ENCODE results near the gene NFATC2.

The NFATC2 gene

DNA sequence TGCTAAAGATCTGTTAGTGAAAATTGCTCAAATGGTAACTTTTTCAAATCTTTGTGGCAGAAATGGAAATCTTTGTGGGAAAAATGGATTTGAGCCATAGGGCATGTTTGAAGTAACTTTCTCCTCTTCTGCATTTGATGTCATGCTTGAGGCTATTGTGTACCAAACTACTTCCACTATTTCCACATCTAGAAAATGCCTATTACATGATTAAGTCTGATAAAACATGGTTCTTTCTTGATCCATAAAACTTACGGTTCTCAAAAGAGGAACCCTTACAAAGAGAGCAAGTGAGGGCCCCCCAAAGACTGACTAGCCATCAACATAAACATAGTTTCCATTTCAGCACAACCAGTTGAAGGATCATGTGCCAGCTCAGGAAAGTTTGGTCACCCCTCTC lies 150.6 kb downstream of the NFATC2 start:
- no peak for DNase-seq (ENCODE audit: low read depth in 2 of 2)

DNA sequence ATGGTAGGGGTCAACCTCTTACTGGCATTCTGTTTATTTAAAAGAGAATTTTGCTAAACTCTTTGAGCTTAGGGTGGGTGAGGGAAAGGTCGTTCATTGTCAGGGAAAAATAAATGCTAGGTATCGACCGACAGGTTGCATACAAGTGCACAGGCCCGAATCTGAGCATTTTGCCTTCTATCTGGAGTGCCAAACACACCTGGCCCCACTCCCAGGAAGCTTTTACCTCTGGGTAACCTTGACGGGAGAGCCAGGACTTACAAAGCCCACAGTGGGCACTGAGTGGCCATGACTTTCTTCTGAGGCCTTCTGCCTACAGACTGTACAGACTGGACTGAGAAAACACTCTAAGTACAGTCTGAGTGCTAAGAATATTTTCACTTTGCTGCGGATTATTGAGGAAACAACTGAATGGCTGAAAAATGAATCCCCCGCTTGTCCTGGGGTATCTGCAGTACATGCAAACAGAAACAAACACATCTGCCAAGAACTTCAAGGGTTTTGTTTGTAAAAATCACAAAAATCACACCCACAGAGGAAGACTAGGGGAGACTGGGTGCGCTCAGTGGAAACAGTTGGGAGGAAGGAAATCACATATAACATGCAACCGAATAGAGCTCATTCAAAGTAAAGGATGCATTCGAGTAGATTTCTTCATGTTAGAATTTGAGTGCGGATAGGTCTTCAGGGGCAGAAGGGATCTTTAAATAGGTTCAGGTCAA lies 152.8 kb downstream of the NFATC2 start:
- no peak for DNase-seq (ENCODE audit: low read depth in 2 of 2)

DNA sequence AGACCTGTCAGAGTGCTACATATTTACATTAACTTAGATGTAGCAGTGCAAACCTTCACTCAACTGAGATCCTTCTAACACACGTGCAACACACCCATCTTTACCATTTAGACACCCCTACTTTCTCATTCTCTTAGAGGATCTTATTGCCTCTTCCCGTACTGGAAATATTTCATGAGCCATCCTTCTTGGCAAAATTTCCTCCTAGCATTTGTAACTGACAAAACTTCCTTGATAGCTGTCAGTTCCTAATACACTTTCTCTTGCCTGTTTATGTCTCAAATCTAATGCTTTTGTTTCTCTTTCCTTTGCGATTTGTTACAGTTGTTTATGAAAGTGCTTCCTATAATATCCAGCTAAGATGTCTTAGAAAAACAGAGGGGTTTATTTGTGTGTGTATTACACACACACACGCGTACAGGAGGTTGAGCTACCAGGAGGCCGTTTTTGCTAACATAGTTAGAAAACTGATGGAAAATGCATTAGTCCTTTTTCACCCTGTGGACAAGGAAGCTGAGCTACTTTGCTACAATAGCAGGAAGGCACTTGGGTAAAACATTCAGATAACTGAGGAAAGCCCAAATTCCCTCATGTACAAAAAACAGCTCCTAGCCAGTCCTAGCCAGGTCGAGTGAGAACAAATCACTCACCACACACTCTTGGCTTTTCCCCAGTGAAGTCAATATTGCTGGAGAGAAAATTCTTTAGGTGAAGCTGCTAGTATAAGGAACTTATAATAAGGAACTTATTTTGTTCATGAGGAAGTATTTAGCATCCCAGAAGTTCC lies 153.6 kb downstream of the NFATC2 start:
- no peak for DNase-seq (ENCODE audit: low read depth in 2 of 2)

GRCh38 chr20:51388227-51388626 lies 154.3 kb downstream of the NFATC2 start:
- DNase-seq (ENCODE audit: low read depth in 2 of 2), result no peak

- no peak for DNase-seq (ENCODE audit: low read depth in 2 of 2)
These were observed 155.2 kb downstream of the NFATC2 start for GRCh38 chr20:51387125-51387875.

DNA sequence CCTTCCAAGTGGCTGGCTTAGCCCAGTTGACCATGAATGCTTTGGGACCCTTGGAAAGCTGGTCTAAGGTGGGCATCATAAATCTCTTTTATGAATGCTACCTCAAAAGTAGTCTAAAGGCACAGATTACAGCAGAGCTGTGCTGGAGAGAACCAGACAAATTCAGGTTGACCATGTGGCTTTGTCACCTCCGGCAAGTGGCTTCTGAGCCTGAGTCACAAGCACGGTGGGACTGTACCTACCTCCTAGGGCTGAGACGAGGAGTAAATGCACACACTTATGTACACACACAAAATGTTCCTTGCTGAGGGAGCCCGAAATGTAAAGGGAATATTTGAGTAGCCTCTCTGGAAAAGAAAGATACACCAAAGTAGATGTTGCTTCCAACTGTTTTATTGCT lies 155.9 kb downstream of the NFATC2 start:
- peak in 1 of 2 donors; percentile 21 for DNase-seq (ENCODE audit: low read depth in 2 of 2)

DNA sequence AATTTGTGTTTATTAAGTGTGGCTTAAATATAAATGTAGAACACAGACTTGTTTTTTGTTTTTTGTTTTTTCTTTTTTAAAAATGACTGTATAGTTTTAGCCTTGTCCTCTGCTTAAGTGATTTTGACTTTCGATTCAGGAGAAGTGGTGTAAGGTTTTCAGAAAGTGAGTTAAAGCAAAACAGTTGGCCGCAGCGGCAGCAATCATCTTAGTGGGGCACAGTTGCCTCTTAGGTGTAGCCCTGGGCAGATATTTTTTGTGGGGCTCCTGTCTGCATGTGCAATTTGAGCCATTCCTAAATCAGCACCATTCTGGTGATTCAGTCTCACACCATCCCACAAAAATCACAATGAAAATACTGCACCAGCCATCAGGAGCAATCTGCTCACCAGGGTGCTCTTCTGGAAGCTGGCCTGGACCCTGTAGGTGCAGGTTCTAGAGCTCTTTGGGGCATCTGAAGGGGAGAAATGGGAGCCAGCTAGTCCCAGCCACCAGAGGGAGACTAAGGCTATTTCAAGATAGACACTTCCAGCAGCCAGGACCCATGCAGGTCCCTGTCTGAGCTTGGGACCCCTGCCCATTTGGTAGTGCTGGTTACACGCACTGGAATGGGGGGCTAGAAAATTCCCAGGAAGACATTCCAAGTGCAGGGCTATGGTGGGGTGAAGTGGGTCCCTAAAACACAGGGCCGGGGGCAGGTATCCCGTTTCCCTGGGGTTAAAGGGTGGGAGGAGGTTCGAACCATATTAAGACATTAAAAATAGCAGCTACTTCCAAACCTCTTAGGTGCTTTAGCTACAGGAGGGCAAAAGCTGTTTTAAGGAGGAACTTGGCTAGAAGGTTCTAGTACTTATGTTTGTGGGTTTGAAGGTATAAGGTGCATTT lies 156.6 kb downstream of the NFATC2 start:
- DNase-seq (ENCODE audit: low read depth in 2 of 2), result no peak

- DNase-seq (ENCODE audit: low read depth in 2 of 2), result no peak
These were observed 157.6 kb downstream of the NFATC2 start for GRCh38 chr20:51384875-51385274.

GRCh38 chr20:51383891-51384510 lies 158.5 kb downstream of the NFATC2 start:
- no peak for DNase-seq (ENCODE audit: low read depth in 2 of 2)

DNA sequence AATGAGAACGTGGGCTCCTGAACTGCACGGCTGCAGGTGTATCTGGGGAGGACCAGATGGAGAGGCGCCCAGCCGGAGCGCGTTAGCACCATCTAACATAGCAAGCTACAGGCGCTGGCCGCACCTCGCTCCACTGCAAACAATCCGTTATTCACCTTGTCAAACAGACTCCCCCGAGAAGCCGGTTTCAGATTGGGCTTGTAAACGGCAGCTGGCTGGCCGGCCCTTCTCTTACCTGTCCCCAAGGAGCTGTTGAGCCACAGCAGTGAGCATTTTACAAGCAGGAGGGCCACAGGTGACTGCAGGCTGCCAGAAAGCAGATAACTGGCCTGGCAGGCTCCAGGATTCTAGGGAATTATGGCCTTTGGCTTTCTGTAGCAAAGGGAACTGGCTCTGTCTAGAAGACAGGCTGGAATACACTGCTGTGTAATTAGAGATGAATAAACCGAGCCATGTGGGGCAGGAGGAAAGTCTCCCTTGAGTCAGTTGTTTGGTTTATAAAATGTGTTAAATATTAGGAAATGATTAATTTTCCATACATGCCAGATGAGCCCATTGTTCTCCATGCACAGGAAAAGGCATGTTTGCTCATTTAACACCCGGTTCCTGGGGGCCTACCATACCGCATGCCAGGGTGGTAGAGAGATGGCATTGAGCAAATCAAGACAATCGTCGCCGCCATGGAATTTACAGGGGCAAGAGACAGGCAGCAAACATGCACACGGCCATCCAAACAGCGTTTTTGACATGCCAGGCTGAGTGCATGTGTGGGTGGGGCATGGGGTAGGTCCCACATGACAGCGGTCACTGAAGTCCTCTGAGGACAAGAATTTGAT lies 159.3 kb downstream of the NFATC2 start:
- no peak for DNase-seq (ENCODE audit: low read depth in 2 of 2)

- DNase-seq (ENCODE audit: low read depth in 2 of 2), result no peak
These were observed 160.2 kb downstream of the NFATC2 start for GRCh38 chr20:51382111-51382985.

DNA sequence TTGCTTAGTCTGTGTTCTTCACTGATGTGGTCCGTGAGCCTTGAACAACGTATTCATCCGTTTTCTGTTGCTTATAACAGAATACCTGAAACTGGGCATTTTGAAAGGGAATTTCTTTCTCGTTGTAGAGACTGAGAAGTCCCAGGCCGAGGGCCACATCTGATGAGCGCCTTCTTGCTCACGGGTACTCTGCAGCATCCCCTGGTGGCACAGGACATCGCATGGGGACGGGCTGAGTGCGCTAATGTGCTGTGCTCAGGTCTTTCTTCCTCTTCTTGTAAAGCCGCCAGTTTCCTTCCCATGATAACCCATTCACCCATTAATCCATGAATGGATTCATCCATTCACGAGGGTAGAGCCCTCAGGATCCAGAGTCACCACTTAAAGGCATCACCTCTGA lies 161.0 kb downstream of the NFATC2 start:
- DNase-seq (ENCODE audit: low read depth in 2 of 2), result no peak

DNA sequence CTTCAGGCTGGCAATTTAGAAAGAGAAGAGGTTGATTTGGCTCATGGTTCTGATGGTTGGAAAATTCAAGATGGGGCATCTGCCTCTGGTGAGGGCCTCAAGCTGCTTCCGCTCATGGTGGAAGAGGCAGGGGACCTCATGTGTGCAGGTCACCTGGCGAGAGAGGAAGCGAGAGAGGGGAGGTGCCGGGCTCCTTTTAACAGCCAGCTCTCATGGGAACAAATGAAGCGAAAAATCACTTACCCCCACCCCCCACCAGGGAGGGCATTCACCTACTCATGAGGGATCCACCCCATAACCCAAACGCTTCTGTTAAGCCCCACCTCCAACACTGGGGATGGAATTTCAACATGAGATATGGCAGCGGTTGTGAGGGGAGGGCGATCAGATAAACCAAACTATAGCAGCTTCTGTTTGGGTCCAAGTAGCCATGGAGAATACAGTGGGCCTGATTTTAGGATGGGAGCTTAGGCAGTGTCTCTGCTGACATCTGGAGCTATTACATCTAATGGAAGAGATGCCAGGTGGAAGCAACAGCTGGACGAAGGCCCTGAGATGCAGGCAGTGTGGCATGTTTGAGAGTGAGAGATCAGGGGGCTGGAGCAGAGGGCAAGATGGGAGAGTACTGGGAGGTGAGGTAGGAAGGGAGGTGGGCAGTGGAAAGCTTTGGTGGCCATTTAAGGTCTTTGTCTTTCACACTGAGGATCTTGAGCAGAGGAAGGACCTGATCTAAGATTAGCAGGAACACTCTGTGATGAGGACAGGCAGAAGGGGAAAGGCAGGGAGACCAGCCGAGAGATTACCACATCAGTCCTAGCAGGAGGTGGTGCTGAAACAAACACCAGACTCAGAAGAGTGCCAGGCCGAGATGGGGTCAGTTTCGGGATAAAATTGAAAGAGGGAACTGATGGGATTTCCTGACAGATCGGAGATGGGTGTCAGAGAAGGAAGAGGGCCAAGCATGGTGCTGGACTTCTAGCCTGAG lies 161.8 kb downstream of the NFATC2 start:
- DNase-seq (ENCODE audit: low read depth in 2 of 2), result no peak

- no peak for DNase-seq (ENCODE audit: low read depth in 2 of 2)
These were observed 162.7 kb downstream of the NFATC2 start for GRCh38 chr20:51379601-51380341.

GRCh38 chr20:51378171-51378928 lies 164.2 kb downstream of the NFATC2 start:
- DNase-seq (ENCODE audit: low read depth in 2 of 2), result no peak

- no peak for DNase-seq (ENCODE audit: low read depth in 2 of 2)
These were observed 165.4 kb downstream of the NFATC2 start for GRCh38 chr20:51377132-51377531.
